Measurements from ENCODE around the gene ZPR1.

ZPR1 gene

DNA sequence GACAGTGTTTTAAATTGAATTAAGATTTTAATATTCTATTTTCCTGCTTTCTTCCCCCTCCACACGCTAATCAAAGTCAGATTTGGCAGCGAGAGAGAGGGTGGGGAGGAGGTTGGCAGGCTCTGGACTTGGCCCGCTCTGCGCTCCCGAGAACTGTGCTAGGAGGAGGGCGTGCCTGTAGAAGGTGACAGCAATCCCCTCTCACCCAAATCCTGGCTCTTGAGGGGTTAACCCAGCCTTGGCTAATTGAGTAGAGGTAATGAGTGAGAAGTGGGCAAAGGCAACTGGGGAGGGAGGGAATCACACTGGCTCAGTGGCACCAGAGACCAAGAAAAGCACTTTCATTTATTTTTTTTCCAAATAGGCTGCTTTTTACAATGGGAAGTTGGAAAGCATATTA is 57.2 kb downstream of the ZPR1 start:
- POLR2A ChIA-PET: no interaction called here
- TF ChIP-seq ZBTB48 (tag by site-specific recombination; IDR thresholded peaks at IDR 0.05): no peak
- no peak for TF ChIP-seq ZNF561 (tag by site-specific recombination; IDR thresholded peaks at IDR 0.05; ENCODE audit: borderline replicate concordance)
- TF ChIP-seq ZNF488 (tag by site-specific recombination; IDR thresholded peaks at IDR 0.05): no peak
- TF ChIP-seq ATF2 (tag by site-specific recombination; IDR thresholded peaks at IDR 0.05; ENCODE audit: low read depth): no peak
- TF ChIP-seq ZNF280D (tag by site-specific recombination; IDR thresholded peaks at IDR 0.05): no peak
- TF ChIP-seq ZNF658 (tag by site-specific recombination; IDR thresholded peaks at IDR 0.05): no peak
- H3K36me3 ChIP-seq (ENCODE audit: control insufficient read depth in 2 of 2, insufficient read depth in 1 of 2, low read length in 2 of 2): no peaks in the 10 kb centered on the region
- CTCF ChIA-PET: interaction anchor here (0.5 to 5.4 kb wide), 3 partner anchors 12 to 490 kb away, joined by 3 to 72 read pairs (median 3); no protein-coding TSS in a partner anchor
- H3K4me3 ChIP-seq (ENCODE audit: low read depth, low read length): no peak overlapping the region
- no peak overlapping the region for H3K27ac ChIP-seq (ENCODE audit: extremely low read depth, low read depth, low read length)
- H3K4me1 ChIP-seq (ENCODE audit: control insufficient read depth, insufficient read depth, low read length): no peaks in the 10 kb centered on the region
- H3K9me3 ChIP-seq (ENCODE audit: control insufficient read depth, insufficient read depth, low read depth, low read length): no peaks in the 10 kb centered on the region

GRCh38 chr11:116730241-116730561 is 57.6 kb downstream of the ZPR1 start:
- no peaks in the 10 kb centered on the region for H3K9me3 ChIP-seq (ENCODE audit: control insufficient read depth, insufficient read depth, low read depth, low read length)
- no peaks in the 10 kb centered on the region for H3K36me3 ChIP-seq (ENCODE audit: control insufficient read depth in 2 of 2, insufficient read depth in 1 of 2, low read length in 2 of 2)
- ChIA-PET POLR2A (no interaction called here), CTCF (interaction anchor here (0.5 to 5.4 kb wide), 2 partner anchors 13 to 64 kb away, joined by 3 to 72 read pairs; no protein-coding TSS in a partner anchor)
- H3K4me3 ChIP-seq (ENCODE audit: low read depth, low read length): no peak overlapping the region
- no peaks in the 10 kb centered on the region for H3K4me1 ChIP-seq (ENCODE audit: control insufficient read depth, insufficient read depth, low read length)
- TF ChIP-seq KLF9 (tag by site-specific recombination; IDR thresholded peaks at IDR 0.05; ENCODE audit: low read depth): no peak
- TF ChIP-seq WT1 (tag by site-specific recombination; IDR thresholded peaks at IDR 0.05): no peak
- TF ChIP-seq, protein P1, sequence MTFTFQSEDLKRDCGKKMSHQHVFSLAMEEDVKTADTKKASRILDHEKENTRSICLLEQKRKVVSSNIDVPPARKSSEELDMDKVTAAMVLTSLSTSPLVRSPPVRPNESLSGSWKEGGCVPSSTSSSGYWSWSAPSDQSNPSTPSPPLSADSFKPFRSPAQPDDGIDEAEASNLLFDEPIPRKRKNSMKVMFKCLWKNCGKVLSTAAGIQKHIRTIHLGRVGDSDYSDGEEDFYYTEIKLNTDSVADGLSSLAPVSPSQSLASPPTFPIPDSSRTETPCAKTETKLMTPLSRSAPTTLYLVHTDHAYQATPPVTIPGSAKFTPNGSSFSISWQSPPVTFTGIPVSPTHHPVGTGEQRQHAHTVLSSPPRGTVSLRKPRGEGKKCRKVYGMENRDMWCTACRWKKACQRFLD (tag by site-specific recombination; IDR thresholded peaks at IDR 0.05): no peak
- TF ChIP-seq MZF1 (tag by site-specific recombination; IDR thresholded peaks at IDR 0.05; ENCODE audit: borderline replicate concordance): no peak
- TF ChIP-seq ZNF292 (tag by site-specific recombination; IDR thresholded peaks at IDR 0.05; ENCODE audit: borderline replicate concordance, low read depth): no peak
- no peak for TF ChIP-seq ZNF843 (tag by site-specific recombination; IDR thresholded peaks at IDR 0.05)
- TF ChIP-seq ZBTB8A (tag by site-specific recombination; IDR thresholded peaks at IDR 0.05): no peak
- TF ChIP-seq TSHZ1 (tag by site-specific recombination; IDR thresholded peaks at IDR 0.05; ENCODE audit: borderline replicate concordance): no peak
- no peak overlapping the region for H3K27ac ChIP-seq (ENCODE audit: extremely low read depth, low read depth, low read length)
